Measurements from ENCODE around the gene TSPY1.
"Not testable (repeated sequence)": the region's sequence is repeated elsewhere in the genome, so short reads cannot be mapped to it uniquely, and the experiment has no call there.

TSPY1 gene

DNA sequence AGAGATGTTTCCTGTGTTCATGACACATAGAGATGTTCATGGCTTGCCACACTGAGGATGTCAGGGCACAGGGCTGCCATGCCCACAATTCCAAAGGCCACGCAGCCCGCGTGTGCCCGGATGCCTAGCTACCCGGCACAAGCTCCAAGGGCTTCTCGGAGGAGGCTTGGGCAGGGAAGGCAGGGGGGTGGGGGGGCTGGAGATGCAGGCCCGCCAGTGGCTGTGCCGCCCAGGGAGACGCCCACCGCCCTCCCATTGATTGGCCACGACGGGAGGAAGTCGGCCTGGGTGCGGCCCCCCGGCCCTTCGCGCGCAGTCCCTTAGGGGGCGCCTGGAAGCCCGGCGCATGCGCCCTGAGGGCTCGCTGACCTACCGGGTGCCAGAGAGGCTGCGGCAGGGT is at the start of gene TSPY1:
Gene TSPY1 (plus strand): TSS at position 301 of the 400 bp plus-strand sequence. CDS start 46 bp downstream, at position 347.
- DNase-seq, result not testable (repeated sequence)

DNA sequence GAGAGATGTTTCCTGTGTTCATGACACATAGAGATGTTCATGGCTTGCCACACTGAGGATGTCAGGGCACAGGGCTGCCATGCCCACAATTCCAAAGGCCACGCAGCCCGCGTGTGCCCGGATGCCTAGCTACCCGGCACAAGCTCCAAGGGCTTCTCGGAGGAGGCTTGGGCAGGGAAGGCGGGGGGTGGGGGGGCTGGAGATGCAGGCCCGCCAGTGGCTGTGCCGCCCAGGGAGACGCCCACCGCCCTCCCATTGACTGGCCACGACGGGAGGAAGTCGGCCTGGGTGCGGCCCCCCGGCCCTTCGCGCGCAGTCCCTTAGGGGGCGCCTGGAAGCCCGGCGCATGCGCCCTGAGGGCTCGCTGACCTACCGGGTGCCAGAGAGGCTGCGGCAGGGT is 20.2 kb downstream of the TSPY1 start, which contains the start of gene TSPY9:
Gene TSPY9 (plus strand): TSS at position 301 of the 400 bp plus-strand sequence. CDS start 46 bp downstream, at position 347.
- DNase-seq, result not testable (repeated sequence)

DNA sequence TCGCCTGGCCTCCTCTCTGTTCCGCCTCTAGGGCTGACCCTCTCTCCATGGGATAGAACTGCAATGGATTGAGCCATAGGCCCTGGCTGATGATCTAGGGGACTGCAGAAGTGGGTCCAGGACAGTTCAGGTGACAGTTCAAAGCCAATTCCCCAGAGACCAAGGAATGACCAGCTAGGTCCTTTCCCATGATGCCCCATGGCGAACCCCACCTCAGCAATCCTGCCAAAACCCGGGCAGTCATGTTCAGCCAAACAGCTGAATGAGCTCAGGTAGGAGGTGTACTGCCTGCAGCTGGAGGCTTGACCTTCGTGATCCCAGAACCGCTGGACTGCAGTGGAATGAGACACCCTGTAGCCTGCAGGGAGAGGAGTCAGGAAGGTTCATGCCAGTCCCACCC is 37.6 kb downstream of the TSPY1 start:
- DNase-seq, result not testable (repeated sequence)

- not testable (repeated sequence) for DNase-seq
These were observed 49.5 kb downstream of the TSPY1 start for GRCh38 chrY:9516287-9516686.

All from NCI-H510A (cell line).